Vagina (tissue), 2 donors: ENCODE measurements around the gene HCN4.

Experiments used
- POLR2AphosphoS5 ChIP-seq, 2 donors: sonication (generic); formaldehyde crosslinking; IDR thresholded peaks; one replicate each; pipeline ENCODE4 v1.9.0; 2017; ENCODE audit warnings: antibody characterized with exemption in 2 of 2, mild to moderate bottlenecking in 2 of 2, low read depth in 1 of 2; ENCODE audit not compliant: insufficient read depth in 1 of 2
- TF ChIP-seq, protein P1 (sequence below), 3 experiments: fragments of 450-650 bp in 2 of 3; fragments of 200-600 bp in 1 of 3; sonication (generic) in 1 of 3; IDR thresholded peaks; one replicate each; pipeline ENCODE4 v1.5.1; 2017 to 2019; ENCODE audit warnings: antibody characterized with exemption in 3 of 3, mild to moderate bottlenecking in 2 of 3, moderate library complexity in 2 of 3

DNA sequence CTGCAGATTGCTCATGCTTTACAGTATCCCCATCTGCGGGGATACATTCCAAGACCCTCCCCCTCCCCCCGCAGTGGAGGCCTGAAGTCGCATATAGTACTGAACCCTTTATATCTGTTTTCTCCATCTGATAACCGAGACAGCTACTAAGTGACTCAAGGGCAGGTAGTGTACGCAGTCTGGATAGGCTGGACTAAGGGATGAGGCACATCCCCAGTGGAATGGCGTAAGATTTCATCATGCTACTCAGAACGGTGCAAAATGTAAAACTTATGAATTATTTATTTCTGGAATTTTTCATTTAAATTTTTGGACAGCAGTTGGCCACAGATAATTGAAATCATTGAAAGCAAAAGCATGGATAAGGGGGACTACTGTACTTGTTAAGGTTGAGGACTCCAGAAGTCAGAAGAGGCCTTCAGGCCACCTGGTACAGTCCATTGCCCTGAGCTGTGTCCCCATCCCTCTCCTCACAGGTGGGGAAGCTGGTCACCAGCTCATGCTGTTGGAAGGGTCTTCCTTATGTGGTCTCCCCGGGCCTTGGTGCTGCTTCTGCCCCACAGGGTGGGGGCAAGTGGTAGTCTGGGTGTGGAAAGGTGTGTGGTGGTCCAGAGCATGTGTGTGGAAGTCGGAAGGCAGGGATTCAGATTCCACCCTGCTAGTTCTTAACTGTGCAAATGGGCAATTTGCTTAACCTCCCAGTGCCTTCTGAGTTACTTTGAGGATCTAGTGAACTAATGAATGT lies 72.0 kb downstream of the HCN4 start:
- TF ChIP-seq, protein P1, sequence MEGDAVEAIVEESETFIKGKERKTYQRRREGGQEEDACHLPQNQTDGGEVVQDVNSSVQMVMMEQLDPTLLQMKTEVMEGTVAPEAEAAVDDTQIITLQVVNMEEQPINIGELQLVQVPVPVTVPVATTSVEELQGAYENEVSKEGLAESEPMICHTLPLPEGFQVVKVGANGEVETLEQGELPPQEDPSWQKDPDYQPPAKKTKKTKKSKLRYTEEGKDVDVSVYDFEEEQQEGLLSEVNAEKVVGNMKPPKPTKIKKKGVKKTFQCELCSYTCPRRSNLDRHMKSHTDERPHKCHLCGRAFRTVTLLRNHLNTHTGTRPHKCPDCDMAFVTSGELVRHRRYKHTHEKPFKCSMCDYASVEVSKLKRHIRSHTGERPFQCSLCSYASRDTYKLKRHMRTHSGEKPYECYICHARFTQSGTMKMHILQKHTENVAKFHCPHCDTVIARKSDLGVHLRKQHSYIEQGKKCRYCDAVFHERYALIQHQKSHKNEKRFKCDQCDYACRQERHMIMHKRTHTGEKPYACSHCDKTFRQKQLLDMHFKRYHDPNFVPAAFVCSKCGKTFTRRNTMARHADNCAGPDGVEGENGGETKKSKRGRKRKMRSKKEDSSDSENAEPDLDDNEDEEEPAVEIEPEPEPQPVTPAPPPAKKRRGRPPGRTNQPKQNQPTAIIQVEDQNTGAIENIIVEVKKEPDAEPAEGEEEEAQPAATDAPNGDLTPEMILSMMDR (IDR thresholded peaks at IDR 0.05), result no peak
- no peak for TF ChIP-seq POLR2AphosphoS5 (IDR thresholded peaks at IDR 0.05; ENCODE audit: insufficient read depth in 1 of 2, low read depth in 1 of 2)
